Measurements from ENCODE around the gene PPP1R1B. TPM values are rescaled to one million over a fixed set of nuclear protein-coding genes. Genes with fewer than 3 reads are reported as not detected.
A peak's percentile ranks its signal among the peaks of the same experiment; 100 is the strongest.

PPP1R1B gene
- total RNA-seq, 4 donors from 2014 or later = 43.7 to 112 (median 70.4) TPM

- peaks cover 11% of the 10 kb centered on the region for H3K4me1 ChIP-seq
- H3K27me3 ChIP-seq = no peaks in the 10 kb centered on the region
- H3K9me3 ChIP-seq = no peaks in the 10 kb centered on the region
- peaks cover 35% of the 10 kb centered on the region for H3K36me3 ChIP-seq
- 89% methylated on average over 9 of the region's 9 CpGs for WGBS
- H3K4me3 ChIP-seq = no peak overlapping the region
- TF ChIP-seq EP300 (IDR thresholded peaks at IDR 0.05) (no peak), POLR2AphosphoS5 (IDR thresholded peaks at IDR 0.05) (no peak), CTCF (IDR thresholded peaks at IDR 0.05) (no peak), POLR2A (IDR thresholded peaks at IDR 0.05) (no peak)
- DNase-seq (ENCODE audit: low spot score in 2 of 2) = no peak
- no peak overlapping the region for H3K27ac ChIP-seq
Measured at GRCh38 chr17:39683295-39683939, 56.7 kb downstream of the PPP1R1B start.

- no peak overlapping the region for H3K4me3 ChIP-seq
- TF ChIP-seq POLR2A (IDR thresholded peaks at IDR 0.05) = no peak
- no peak for TF ChIP-seq EP300 (IDR thresholded peaks at IDR 0.05)
- no peak for TF ChIP-seq CTCF (IDR thresholded peaks at IDR 0.05)
- no peak for TF ChIP-seq POLR2AphosphoS5 (IDR thresholded peaks at IDR 0.05)
- peaks cover 15% of the 10 kb centered on the region for H3K4me1 ChIP-seq
- H3K27ac ChIP-seq = no peak overlapping the region
- 95% methylated on average over 12 of the region's 12 CpGs for WGBS
- peaks cover 33% of the 10 kb centered on the region for H3K36me3 ChIP-seq
- H3K9me3 ChIP-seq = no peaks in the 10 kb centered on the region
- peak in 1 of 2 donors; percentile 48 for DNase-seq (ENCODE audit: low spot score in 2 of 2)
- H3K27me3 ChIP-seq = no peaks in the 10 kb centered on the region
Measured at GRCh38 chr17:39684369-39685192, 57.8 kb downstream of the PPP1R1B start.

Other genes starting within 250 kb of the PPP1R1B start
- gene FBXL20, start 225.3 kb upstream of the PPP1R1B start, total RNA-seq = 10 to 100 TPM; 21.0 to 40.7 (median 26.4) TPM
- 10 to 100 TPM; 26.8 to 32.4 (median 29.8) TPM for gene MED1, start 175.7 kb upstream of the PPP1R1B start, total RNA-seq
- 10 to 100 TPM; 50.7 to 97.9 (median 54.4) TPM for gene CDK12, start 165.5 kb upstream of the PPP1R1B start, total RNA-seq
- not detected for gene NEUROD2, start 19.0 kb upstream of the PPP1R1B start, total RNA-seq
- 100 to 1,000 TPM in 2 of 4 donors, 10 to 100 TPM in 2; 51.7 to 156 (median 83.9) TPM for gene STARD3, start 10.2 kb downstream of the PPP1R1B start, total RNA-seq
- 1 to 10 TPM in 2 of 4 donors, under 1 TPM in 1, not detected in 1; 0.57 to 2.4 (median 1.1) TPM for gene TCAP, start 38.4 kb downstream of the PPP1R1B start, total RNA-seq
- 1 to 10 TPM in 2 of 4 donors, under 1 TPM in 2; 0.53 to 1.6 (median 1.1) TPM for gene PNMT, start 41.5 kb downstream of the PPP1R1B start, total RNA-seq
- gene PGAP3, start 61.1 kb downstream of the PPP1R1B start, total RNA-seq = 10 to 100 TPM; 25.7 to 41.5 (median 32.7) TPM
- gene ERBB2, start 73.1 kb downstream of the PPP1R1B start, total RNA-seq = 100 to 1,000 TPM; 144 to 192 (median 173) TPM
- gene MIEN1, start 103.6 kb downstream of the PPP1R1B start, total RNA-seq = 10 to 100 TPM; 43.6 to 54.1 (median 52.1) TPM
- gene GRB7, start 111.0 kb downstream of the PPP1R1B start, total RNA-seq = 100 to 1,000 TPM in 1 of 4 donors, 10 to 100 TPM in 3; 49.4 to 114 (median 72.4) TPM
- 1 to 10 TPM in 2 of 4 donors, under 1 TPM in 2; 0.60 to 1.9 (median 1.1) TPM for gene IKZF3, start 237.4 kb downstream of the PPP1R1B start, total RNA-seq
- not detected for gene ZPBP2, start 241.2 kb downstream of the PPP1R1B start, total RNA-seq

Measured in suprapubic skin (tissue), 4 donors.